CD4-positive, alpha-beta T cell treated with Interleukin-21 for 1 hour (primary cell): Measurements from ENCODE around the gene KSR1.
A peak's percentile ranks its signal among the peaks of the same experiment; 100 is the strongest.
"Not testable (repeated sequence)": the region's sequence is repeated elsewhere in the genome, so short reads cannot be mapped to it uniquely, and the experiment has no call there.

Source experiments
- DNase-seq: peaks from one replicate; pipeline ENCODE4 v3.0.0-alpha.2; 2020

Gene KSR1

GRCh38 chr17:27646232-27646631 is 190.0 kb downstream of the KSR1 start:
- no peak for DNase-seq

- DNase-seq, result no peak
These were observed 191.5 kb downstream of the KSR1 start for GRCh38 chr17:27647765-27648164.

- not testable (repeated sequence) for DNase-seq
These were observed 192.9 kb downstream of the KSR1 start for GRCh38 chr17:27649111-27649571.

- DNase-seq, result no peak
These were observed 193.7 kb downstream of the KSR1 start for GRCh38 chr17:27649929-27650328.

- DNase-seq, result no peak
These were observed 194.6 kb downstream of the KSR1 start for GRCh38 chr17:27650836-27651235.

- peak; percentile 70 for DNase-seq
These were observed 195.4 kb downstream of the KSR1 start for GRCh38 chr17:27651411-27652345.

GRCh38 chr17:27653449-27653971 is 197.3 kb downstream of the KSR1 start:
- DNase-seq, result not testable (repeated sequence)

- DNase-seq, result no peak
These were observed 197.9 kb downstream of the KSR1 start for GRCh38 chr17:27654136-27654535.

- peak; percentile 64 for DNase-seq
These were observed 198.6 kb downstream of the KSR1 start for GRCh38 chr17:27654654-27655524.

GRCh38 chr17:27655525-27656111 is 199.4 kb downstream of the KSR1 start:
- DNase-seq, result not testable (repeated sequence)

- DNase-seq, result not testable (repeated sequence)
These were observed 200.4 kb downstream of the KSR1 start for GRCh38 chr17:27656620-27657019.

- no peak for DNase-seq
These were observed 201.4 kb downstream of the KSR1 start for GRCh38 chr17:27657620-27658019.

- DNase-seq, result no peak
These were observed 203.4 kb downstream of the KSR1 start for GRCh38 chr17:27659683-27660082.

GRCh38 chr17:27660436-27660835 is 204.2 kb downstream of the KSR1 start:
- DNase-seq, result no peak

GRCh38 chr17:27663936-27664605 is 207.8 kb downstream of the KSR1 start:
- no peak for DNase-seq

- no peak for DNase-seq
These were observed 208.3 kb downstream of the KSR1 start for GRCh38 chr17:27664606-27664965.

GRCh38 chr17:27665549-27665948 is 209.3 kb downstream of the KSR1 start:
- DNase-seq, result no peak

GRCh38 chr17:27666270-27666669 is 210.0 kb downstream of the KSR1 start:
- DNase-seq, result not testable (repeated sequence)

GRCh38 chr17:27666831-27667560 is 210.7 kb downstream of the KSR1 start:
- no peak for DNase-seq

- no peak for DNase-seq
These were observed 211.6 kb downstream of the KSR1 start for GRCh38 chr17:27667656-27668487.

GRCh38 chr17:27668488-27668823 is 212.2 kb downstream of the KSR1 start:
- no peak for DNase-seq
